Liver (tissue), 9 donors: ENCODE results near the gene ENOX1. TPM values are rescaled to one million over a fixed set of nuclear protein-coding genes. Genes with fewer than 3 reads are reported as not detected.

Experiments
- DNase-seq: peaks from one replicate; pipeline ENCODE4 v3.0.0-alpha.2; 2017; ENCODE audit warnings: low spot score
- H3K27ac ChIP-seq, 2 donors: one replicate each; pipeline ENCODE4 v1.7.0; 2013; ENCODE audit warnings: inconsistent platforms in 2 of 2, low read length in 2 of 2, control low read depth in 1 of 2, low read depth in 1 of 2, mild to moderate bottlenecking in 1 of 2
- H3K27me3 ChIP-seq, 4 donors: one replicate each; pipeline versions ENCODE4 v1.6.1 to v1.7.0; 2013; ENCODE audit warnings: low read length in 3 of 4, inconsistent platforms in 1 of 4, mild to moderate bottlenecking in 1 of 4, moderate library complexity in 1 of 4; ENCODE audit not compliant: control insufficient read depth in 4 of 4, insufficient read depth in 4 of 4
- H3K36me3 ChIP-seq, 4 donors: one replicate each; pipeline versions ENCODE4 v1.6.1 to v1.7.0; 2013; ENCODE audit warnings: low read length in 3 of 4, mild to moderate bottlenecking in 3 of 4, low read depth in 1 of 4, moderate library complexity in 1 of 4; ENCODE audit not compliant: control insufficient read depth in 4 of 4, insufficient read depth in 3 of 4
- H3K4me1 ChIP-seq, 4 donors: one replicate each; pipeline versions ENCODE4 v1.6.1 to v1.7.0; 2013; ENCODE audit warnings: low read length in 3 of 4, mild to moderate bottlenecking in 3 of 4, moderate library complexity in 1 of 4; ENCODE audit not compliant: control insufficient read depth in 4 of 4, insufficient read depth in 4 of 4
- H3K4me3 ChIP-seq, 3 donors: one replicate each; pipeline versions ENCODE4 v1.6.1 to v1.7.0; 2013; ENCODE audit warnings: low read length in 3 of 3, control low read depth in 1 of 3, low read depth in 1 of 3, mild to moderate bottlenecking in 1 of 3
- H3K9ac ChIP-seq, 2 donors: one replicate each; pipeline ENCODE4 v1.7.0; 2013; ENCODE audit warnings: low read length in 2 of 2, mild to moderate bottlenecking in 2 of 2, moderate library complexity in 2 of 2, control low read depth in 1 of 2, low read depth in 1 of 2
- H3K9me3 ChIP-seq, 4 donors: one replicate each; pipeline versions ENCODE4 v1.6.1 to v1.7.0; 2013; ENCODE audit warnings: low read length in 3 of 4; ENCODE audit not compliant: control insufficient read depth in 4 of 4
- CTCF ChIP-seq: fragments of 150-350 bp; IDR thresholded peaks from 2 replicates; pipeline ENCODE4 v1.5.1; 2017; ENCODE audit warnings: improper control_type of control experiment, low read depth, low read length; ENCODE audit not compliant: missing input control
- EGR1 ChIP-seq, 2 donors: IDR thresholded peaks; 2 replicates each; pipeline ENCODE4 v1.6.1; 2016 to 2018; ENCODE audit warnings: antibody characterized with exemption in 2 of 2, low read depth in 2 of 2
- FOXA1 ChIP-seq: IDR thresholded peaks from 2 replicates; pipeline ENCODE4 v1.6.1; 2016; ENCODE audit warnings: antibody characterized with exemption
- FOXA2 ChIP-seq: IDR thresholded peaks from 2 replicates; pipeline ENCODE4 v1.6.1; 2016; ENCODE audit warnings: antibody characterized with exemption
- GABPA ChIP-seq, 2 donors: IDR thresholded peaks in 1 of 2; conservative IDR thresholded peaks in 1 of 2; 2 replicates each; pipeline ENCODE4 v1.6.1; 2016; ENCODE audit warnings: antibody characterized with exemption in 2 of 2, mild to moderate bottlenecking in 1 of 2, moderate library complexity in 1 of 2
- HNF4A ChIP-seq, 2 donors: conservative IDR thresholded peaks; 2 replicates each; pipeline ENCODE4 v1.6.1; 2016; ENCODE audit warnings: antibody characterized with exemption in 2 of 2, mild to moderate bottlenecking in 2 of 2
- HNF4G ChIP-seq: IDR thresholded peaks from 2 replicates; pipeline ENCODE4 v1.6.1; 2016; ENCODE audit warnings: antibody characterized with exemption
- RAD21 ChIP-seq, 2 donors: IDR thresholded peaks; 2 replicates each; pipeline ENCODE4 v1.6.1; 2016; ENCODE audit warnings: antibody characterized with exemption in 2 of 2, mild to moderate bottlenecking in 2 of 2
- REST ChIP-seq: IDR thresholded peaks from 2 replicates; pipeline ENCODE4 v1.6.1; 2016; ENCODE audit warnings: antibody characterized with exemption, mild to moderate bottlenecking
- RXRA ChIP-seq, 2 donors: IDR thresholded peaks; 2 replicates each; pipeline ENCODE4 v1.6.1; 2017 to 2018; ENCODE audit warnings: antibody characterized with exemption in 2 of 2, mild to moderate bottlenecking in 1 of 2
- SP1 ChIP-seq: IDR thresholded peaks from 2 replicates; pipeline ENCODE4 v1.6.1; 2018; ENCODE audit warnings: antibody characterized with exemption, mild to moderate bottlenecking
- TAF1 ChIP-seq: conservative IDR thresholded peaks from 2 replicates; pipeline ENCODE4 v1.6.1; 2016; ENCODE audit warnings: antibody characterized with exemption, mild to moderate bottlenecking
- YY1 ChIP-seq: IDR thresholded peaks from 2 replicates; pipeline ENCODE4 v1.6.1; 2016; ENCODE audit warnings: antibody characterized with exemption, mild to moderate bottlenecking
- WGBS: extraction: QIAGEN DNeasy Blood & Tissue Kit; methylation state at CpG from one replicate; pipeline ENCODE4 v1.1.7; 2013; 5-methylcytosine and 5-hydroxymethylcytosine counted together
- polyA plus RNA-seq, 2 donors: library from polyadenylated mRNA; stranded (reverse) in 1 of 2; unstranded in 1 of 2; fragments of 200-250 nt in 1 of 2; fragments of >200 nt in 1 of 2; fragmentation: Nextera tagmentation in 1 of 2; extraction: Ambion mirVana in 1 of 2; gene quantifications; one replicate each; pipeline versions ENCODE4 v1.2.1 to v1.2.3, GENCODE V29; 2013 to 2015
- total RNA-seq, 2 donors: library from RNA; depleted of rRNA; stranded (reverse); fragments of >200 nt; gene quantifications; one replicate each; pipeline ENCODE4 v1.2.3, GENCODE V29; 2014
- TF ChIP-seq, protein P1 (sequence below): IDR thresholded peaks from 2 replicates; pipeline ENCODE4 v1.6.1; 2016; ENCODE audit warnings: antibody characterized with exemption
- donor health status: healthy.
- donor health status: healthy.
- donor health status: healthy.
- donor health status: healthy.
- donor health status: healthy.

The ENOX1 gene
- total and polyA plus RNA-seq, 4 donors, result 0.02 to 0.33 (median 0.08) TPM; not detected in 1

- TF ChIP-seq FOXA1 (no peak), FOXA2 (no peak), CTCF (no peak), HNF4A (conservative IDR thresholded peaks at IDR 0.05) (no peak), TAF1 (no peak), GABPA (IDR thresholded peaks at IDR 0.05 in 1 of 2, conservative IDR thresholded peaks at IDR 0.05 in 1 of 2) (no peak), YY1 (no peak), RAD21 (IDR thresholded peaks at IDR 0.05) (no peak), EGR1 (IDR thresholded peaks at IDR 0.05; ENCODE audit: low read depth in 2 of 2) (no peak), RXRA (IDR thresholded peaks at IDR 0.05) (no peak), REST (no peak), SP1 (no peak)
- TF ChIP-seq, protein P1, sequence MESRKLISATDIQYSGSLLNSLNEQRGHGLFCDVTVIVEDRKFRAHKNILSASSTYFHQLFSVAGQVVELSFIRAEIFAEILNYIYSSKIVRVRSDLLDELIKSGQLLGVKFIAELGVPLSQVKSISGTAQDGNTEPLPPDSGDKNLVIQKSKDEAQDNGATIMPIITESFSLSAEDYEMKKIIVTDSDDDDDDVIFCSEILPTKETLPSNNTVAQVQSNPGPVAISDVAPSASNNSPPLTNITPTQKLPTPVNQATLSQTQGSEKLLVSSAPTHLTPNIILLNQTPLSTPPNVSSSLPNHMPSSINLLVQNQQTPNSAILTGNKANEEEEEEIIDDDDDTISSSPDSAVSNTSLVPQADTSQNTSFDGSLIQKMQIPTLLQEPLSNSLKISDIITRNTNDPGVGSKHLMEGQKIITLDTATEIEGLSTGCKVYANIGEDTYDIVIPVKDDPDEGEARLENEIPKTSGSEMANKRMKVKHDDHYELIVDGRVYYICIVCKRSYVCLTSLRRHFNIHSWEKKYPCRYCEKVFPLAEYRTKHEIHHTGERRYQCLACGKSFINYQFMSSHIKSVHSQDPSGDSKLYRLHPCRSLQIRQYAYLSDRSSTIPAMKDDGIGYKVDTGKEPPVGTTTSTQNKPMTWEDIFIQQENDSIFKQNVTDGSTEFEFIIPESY, result no peak
- DNase-seq, result no peak
- WGBS, result 82% methylated on average over 5 of the region's 5 CpGs
- H3K36me3 ChIP-seq, result no peaks in the 10 kb centered on the region
- no peak overlapping the region for H3K27ac ChIP-seq
- no peaks in the 10 kb centered on the region for H3K4me1 ChIP-seq
- no peak overlapping the region for H3K4me3 ChIP-seq
- peaks cover 0 to 6% (median 0%) of the 10 kb centered on the region in 4 donors for H3K27me3 ChIP-seq
- H3K9ac ChIP-seq, result no peak overlapping the region
- no peaks in the 10 kb centered on the region for H3K9me3 ChIP-seq
Observed at GRCh38 chr13:43232144-43232872, 554.5 kb downstream of the ENOX1 start.

- Histone ChIP-seq H3K4me1 (no peaks in the 10 kb centered on the region), H3K36me3 (no peaks in the 10 kb centered on the region), H3K9ac (no peak overlapping the region), H3K27me3 (peaks cover 0 to 7% (median 0%) of the 10 kb centered on the region in 4 donors), H3K4me3 (no peak overlapping the region), H3K27ac (no peak overlapping the region), H3K9me3 (no peaks in the 10 kb centered on the region)
- TF ChIP-seq HNF4G (no peak), REST (no peak), FOXA2 (no peak), CTCF (no peak), RXRA (IDR thresholded peaks at IDR 0.05) (no peak)
- DNase-seq, result no peak
- 76% methylated on average over 3 of the region's 3 CpGs for WGBS
Observed at GRCh38 chr13:43230989-43231388, 555.8 kb downstream of the ENOX1 start.
